COR-L47 (cell line): Measurements from ENCODE around the gene MRGPRF.

Experiments used
- DNase-seq: peaks from one replicate; lab custom pipeline; 2025; lab: John Stamatoyannopoulos, UW

The MRGPRF gene

DNA sequence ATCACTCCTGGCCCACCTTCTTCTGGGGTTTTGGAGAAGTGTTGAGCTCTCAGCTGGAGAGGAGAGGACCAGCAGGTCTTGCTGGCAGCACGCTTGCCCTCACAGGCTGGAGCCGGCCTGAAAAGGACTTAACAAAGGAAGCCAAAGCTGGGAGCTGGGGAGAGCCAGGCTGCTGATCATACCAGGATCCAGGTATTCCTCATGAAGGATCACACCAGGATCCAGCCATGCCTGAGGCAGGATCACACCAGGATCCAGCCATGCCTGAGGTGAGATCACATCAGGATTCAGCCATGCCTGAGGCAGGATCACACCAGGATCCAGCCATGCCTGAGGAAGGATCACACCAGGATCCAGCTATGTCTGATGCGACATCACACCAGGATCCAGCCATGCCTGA, 49.3 kb downstream of the MRGPRF start:
- DNase-seq = no peak

- no peak for DNase-seq
Measured at GRCh38 chr11:68962527-68963250, 50.4 kb downstream of the MRGPRF start.

- DNase-seq = no peak
Measured at GRCh38 chr11:68961245-68961644, 51.8 kb downstream of the MRGPRF start.

- no peak for DNase-seq
Measured at GRCh38 chr11:68960294-68961071, 52.6 kb downstream of the MRGPRF start.

GRCh38 chr11:68959465-68960293, 53.4 kb downstream of the MRGPRF start:
- no peak for DNase-seq

DNA sequence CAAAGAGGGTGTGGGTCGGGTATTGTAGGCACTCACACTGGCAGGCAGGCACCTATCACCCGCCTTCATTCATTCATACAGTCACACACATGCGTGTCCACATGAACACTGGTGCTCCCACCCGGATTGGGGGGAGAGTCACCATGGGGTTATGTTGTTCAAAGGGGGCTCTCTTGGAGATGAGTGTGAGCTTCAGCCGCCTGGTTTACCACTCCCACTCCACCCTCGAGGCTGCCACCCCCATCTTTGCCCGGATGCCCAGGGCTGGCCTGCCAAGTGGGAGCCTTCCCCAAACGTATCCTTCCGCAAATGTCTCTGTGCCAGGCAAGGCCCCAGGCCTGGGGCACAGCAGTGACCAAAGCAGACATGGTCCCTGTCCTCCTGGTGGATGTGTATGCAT, 54.8 kb downstream of the MRGPRF start:
- DNase-seq = no peak

GRCh38 chr11:68956547-68957254, 56.3 kb downstream of the MRGPRF start:
- no peak for DNase-seq

- no peak for DNase-seq
Measured at GRCh38 chr11:68956142-68956541, 56.9 kb downstream of the MRGPRF start.

GRCh38 chr11:68955607-68955958, 57.5 kb downstream of the MRGPRF start:
- no peak for DNase-seq

GRCh38 chr11:68954836-68955606, 58.0 kb downstream of the MRGPRF start:
- DNase-seq = no peak
